Measurements from ENCODE around the gene PLOD1.

DNA sequence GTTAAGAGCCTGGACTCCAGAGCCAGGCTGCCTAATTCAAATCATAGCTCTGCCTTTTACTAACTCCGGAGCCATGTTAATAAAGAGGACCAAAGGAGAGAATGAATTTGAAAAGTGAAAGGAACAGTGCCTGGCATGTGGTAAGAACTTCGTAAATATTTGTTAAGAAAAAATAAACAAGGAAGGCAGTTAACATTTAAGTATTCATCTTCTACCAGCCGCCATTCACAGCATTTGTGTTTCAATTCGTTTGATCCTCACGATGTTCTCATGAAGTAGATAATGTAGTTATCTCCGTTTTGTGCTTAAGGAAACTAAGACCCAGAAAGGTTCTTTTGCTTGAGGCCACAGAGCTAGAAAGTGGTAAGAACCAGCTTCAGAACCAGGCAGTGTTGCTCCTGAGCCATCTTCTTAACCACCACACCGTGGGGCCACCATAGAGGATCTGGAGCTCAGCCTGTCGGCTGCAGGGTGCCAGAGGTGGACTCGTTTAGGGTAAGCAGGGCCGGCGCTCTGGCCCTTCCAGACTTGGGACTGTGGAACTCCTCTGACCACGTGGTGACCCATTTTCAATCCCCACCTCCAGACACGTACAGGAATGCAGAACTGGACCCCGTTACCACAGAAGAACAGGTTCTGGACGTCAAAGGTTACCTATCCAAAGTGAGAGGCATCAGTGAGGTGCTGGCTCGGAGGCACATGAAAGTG lies 57.6 kb downstream of the PLOD1 start:
- TF ChIP-seq, protein P1, sequence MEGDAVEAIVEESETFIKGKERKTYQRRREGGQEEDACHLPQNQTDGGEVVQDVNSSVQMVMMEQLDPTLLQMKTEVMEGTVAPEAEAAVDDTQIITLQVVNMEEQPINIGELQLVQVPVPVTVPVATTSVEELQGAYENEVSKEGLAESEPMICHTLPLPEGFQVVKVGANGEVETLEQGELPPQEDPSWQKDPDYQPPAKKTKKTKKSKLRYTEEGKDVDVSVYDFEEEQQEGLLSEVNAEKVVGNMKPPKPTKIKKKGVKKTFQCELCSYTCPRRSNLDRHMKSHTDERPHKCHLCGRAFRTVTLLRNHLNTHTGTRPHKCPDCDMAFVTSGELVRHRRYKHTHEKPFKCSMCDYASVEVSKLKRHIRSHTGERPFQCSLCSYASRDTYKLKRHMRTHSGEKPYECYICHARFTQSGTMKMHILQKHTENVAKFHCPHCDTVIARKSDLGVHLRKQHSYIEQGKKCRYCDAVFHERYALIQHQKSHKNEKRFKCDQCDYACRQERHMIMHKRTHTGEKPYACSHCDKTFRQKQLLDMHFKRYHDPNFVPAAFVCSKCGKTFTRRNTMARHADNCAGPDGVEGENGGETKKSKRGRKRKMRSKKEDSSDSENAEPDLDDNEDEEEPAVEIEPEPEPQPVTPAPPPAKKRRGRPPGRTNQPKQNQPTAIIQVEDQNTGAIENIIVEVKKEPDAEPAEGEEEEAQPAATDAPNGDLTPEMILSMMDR (IDR thresholded peaks at IDR 0.05; ENCODE audit: borderline replicate concordance, extremely low read depth, low read length, poor library complexity, severe bottlenecking) = no peak
- no peak for TF ChIP-seq EZH2 (IDR thresholded peaks at IDR 0.05; ENCODE audit: borderline replicate concordance, low read depth, low read length, severe bottlenecking)

All from DND-41 (cell line).